Fibroblast of lung (primary cell): ENCODE measurements around the gene DNAJC12.

ENCODE experiments used
- EZH2 ChIP-seq: IDR thresholded peaks from 2 replicates; pipeline ENCODE4 v1.5.1; 2012; ENCODE audit warnings: low read length, control low read depth, mild to moderate bottlenecking; ENCODE audit errors: missing control alignments
- TF ChIP-seq, protein P1 (sequence below), 2 donors: IDR thresholded peaks in 1 of 2; conservative IDR thresholded peaks in 1 of 2; 1 replicate in 1 of 2; 2 replicates in 1 of 2; pipeline ENCODE4 v1.5.1; 2011 to 2012; ENCODE audit warnings: low read length in 2 of 2, control low read depth in 1 of 2, inconsistent platforms in 1 of 2, low read depth in 1 of 2, mild to moderate bottlenecking in 1 of 2

DNA sequence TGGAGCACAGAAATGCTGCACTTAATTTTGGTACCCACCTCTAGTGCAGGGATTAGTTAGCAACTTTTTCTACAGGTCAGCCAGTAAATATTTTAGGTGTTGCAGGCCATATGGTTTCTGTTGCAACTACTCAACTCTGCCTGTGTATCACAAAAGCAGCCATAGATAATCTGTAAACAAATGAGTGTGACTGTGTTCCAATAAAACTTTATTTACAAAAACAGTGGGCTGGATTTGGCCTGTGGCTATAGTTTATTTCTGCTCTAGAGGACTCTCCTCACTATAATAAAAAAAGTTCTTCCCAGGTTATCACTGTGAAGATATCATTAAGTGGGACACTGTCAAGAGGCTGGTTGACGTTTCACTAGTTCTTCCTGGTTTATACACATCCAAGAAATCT is 65.8 kb downstream of the DNAJC12 start:
- TF ChIP-seq, protein P1, sequence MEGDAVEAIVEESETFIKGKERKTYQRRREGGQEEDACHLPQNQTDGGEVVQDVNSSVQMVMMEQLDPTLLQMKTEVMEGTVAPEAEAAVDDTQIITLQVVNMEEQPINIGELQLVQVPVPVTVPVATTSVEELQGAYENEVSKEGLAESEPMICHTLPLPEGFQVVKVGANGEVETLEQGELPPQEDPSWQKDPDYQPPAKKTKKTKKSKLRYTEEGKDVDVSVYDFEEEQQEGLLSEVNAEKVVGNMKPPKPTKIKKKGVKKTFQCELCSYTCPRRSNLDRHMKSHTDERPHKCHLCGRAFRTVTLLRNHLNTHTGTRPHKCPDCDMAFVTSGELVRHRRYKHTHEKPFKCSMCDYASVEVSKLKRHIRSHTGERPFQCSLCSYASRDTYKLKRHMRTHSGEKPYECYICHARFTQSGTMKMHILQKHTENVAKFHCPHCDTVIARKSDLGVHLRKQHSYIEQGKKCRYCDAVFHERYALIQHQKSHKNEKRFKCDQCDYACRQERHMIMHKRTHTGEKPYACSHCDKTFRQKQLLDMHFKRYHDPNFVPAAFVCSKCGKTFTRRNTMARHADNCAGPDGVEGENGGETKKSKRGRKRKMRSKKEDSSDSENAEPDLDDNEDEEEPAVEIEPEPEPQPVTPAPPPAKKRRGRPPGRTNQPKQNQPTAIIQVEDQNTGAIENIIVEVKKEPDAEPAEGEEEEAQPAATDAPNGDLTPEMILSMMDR (conservative IDR thresholded peaks at IDR 0.05 in 1 of 2, IDR thresholded peaks at IDR 0.05 in 1 of 2; ENCODE audit: low read depth in 1 of 2, low read length in 2 of 2), result no peak
- no peak for TF ChIP-seq EZH2
